ENCODE measurements around the gene SSBP3.
"Not testable (repeated sequence)": the region's sequence is repeated elsewhere in the genome, so short reads cannot be mapped to it uniquely, and the experiment has no call there.

SSBP3 gene

GRCh38 chr1:54396261-54396933 lies 9.8 kb downstream of the SSBP3 start:
- H3K36me3 ChIP-seq (ENCODE audit: control insufficient read depth in 2 of 2, insufficient read depth in 2 of 2, low read length in 2 of 2), result peaks cover 44 to 70% of the 10 kb centered on the region in 2 donors
- H3K9ac ChIP-seq (ENCODE audit: low read depth in 1 of 2, low read length in 2 of 2), result no peak overlapping the region
- no peak overlapping the region for H3K27ac ChIP-seq (ENCODE audit: low read depth in 2 of 2, low read length in 2 of 2)

GRCh38 chr1:54395281-54395934 lies 10.8 kb downstream of the SSBP3 start:
- peaks cover 40 to 62% of the 10 kb centered on the region in 2 donors for H3K36me3 ChIP-seq (ENCODE audit: control insufficient read depth in 2 of 2, insufficient read depth in 2 of 2, low read length in 2 of 2)
- H3K9me3 ChIP-seq (ENCODE audit: control insufficient read depth in 2 of 2, low read length in 2 of 2), result no peaks in the 10 kb centered on the region
- no peaks in the 10 kb centered on the region for H3K27me3 ChIP-seq (ENCODE audit: control insufficient read depth in 2 of 2, insufficient read depth in 2 of 2, low read length in 2 of 2)
- H3K9ac ChIP-seq (ENCODE audit: low read depth in 1 of 2, low read length in 2 of 2), result no peak overlapping the region
- no peak overlapping the region for H3K4me3 ChIP-seq (ENCODE audit: low read length in 2 of 2)
- peaks cover 0 to 4% of the 10 kb centered on the region in 2 donors for H3K4me1 ChIP-seq (ENCODE audit: control insufficient read depth in 2 of 2, insufficient read depth in 2 of 2, low read length in 2 of 2)
- no peak overlapping the region for H3K27ac ChIP-seq (ENCODE audit: low read depth in 2 of 2, low read length in 2 of 2)

More at GRCh38 chr1:54396261-54396933, 9.8 kb downstream of the SSBP3 start:
- Histone ChIP-seq H3K4me1 (ENCODE audit: control insufficient read depth in 2 of 2, insufficient read depth in 2 of 2, low read length in 2 of 2) (peaks cover 0 to 4% of the 10 kb centered on the region in 2 donors), H3K9me3 (ENCODE audit: control insufficient read depth in 2 of 2, low read length in 2 of 2) (no peaks in the 10 kb centered on the region), H3K27me3 (ENCODE audit: control insufficient read depth in 2 of 2, insufficient read depth in 2 of 2, low read length in 2 of 2) (no peaks in the 10 kb centered on the region), H3K4me3 (ENCODE audit: low read length in 2 of 2) (no peak overlapping the region)

GRCh38 chr1:54394104-54394503 lies 12.1 kb downstream of the SSBP3 start:
- H3K4me1 ChIP-seq (ENCODE audit: control insufficient read depth in 2 of 2, insufficient read depth in 2 of 2, low read length in 2 of 2), result peaks cover 0 to 4% of the 10 kb centered on the region in 2 donors
- no peak overlapping the region for H3K9ac ChIP-seq (ENCODE audit: low read depth in 1 of 2, low read length in 2 of 2)
- H3K36me3 ChIP-seq (ENCODE audit: control insufficient read depth in 2 of 2, insufficient read depth in 2 of 2, low read length in 2 of 2), result peaks cover 29 to 52% of the 10 kb centered on the region in 2 donors
- no peak overlapping the region for H3K27ac ChIP-seq (ENCODE audit: low read depth in 2 of 2, low read length in 2 of 2)
- no peak overlapping the region for H3K4me3 ChIP-seq (ENCODE audit: low read length in 2 of 2)
- no peaks in the 10 kb centered on the region for H3K27me3 ChIP-seq (ENCODE audit: control insufficient read depth in 2 of 2, insufficient read depth in 2 of 2, low read length in 2 of 2)
- no peaks in the 10 kb centered on the region for H3K9me3 ChIP-seq (ENCODE audit: control insufficient read depth in 2 of 2, low read length in 2 of 2)

GRCh38 chr1:54392401-54392800 lies 13.8 kb downstream of the SSBP3 start:
- Histone ChIP-seq H3K36me3 (ENCODE audit: control insufficient read depth in 2 of 2, insufficient read depth in 2 of 2, low read length in 2 of 2) (peaks cover 16 to 43% of the 10 kb centered on the region in 2 donors), H3K4me1 (ENCODE audit: control insufficient read depth in 2 of 2, insufficient read depth in 2 of 2, low read length in 2 of 2) (peaks cover 0 to 4% of the 10 kb centered on the region in 2 donors), H3K9ac (ENCODE audit: low read depth in 1 of 2, low read length in 2 of 2) (no peak overlapping the region), H3K4me3 (ENCODE audit: low read length in 2 of 2) (no peak overlapping the region), H3K27me3 (ENCODE audit: control insufficient read depth in 2 of 2, insufficient read depth in 2 of 2, low read length in 2 of 2) (no peaks in the 10 kb centered on the region), H3K9me3 (ENCODE audit: control insufficient read depth in 2 of 2, low read length in 2 of 2) (no peaks in the 10 kb centered on the region), H3K27ac (ENCODE audit: low read depth in 2 of 2, low read length in 2 of 2) (no peak overlapping the region)

GRCh38 chr1:54391450-54392209 lies 14.6 kb downstream of the SSBP3 start:
- no peak overlapping the region for H3K4me3 ChIP-seq (ENCODE audit: low read length in 2 of 2)
- no peak overlapping the region for H3K9ac ChIP-seq (ENCODE audit: low read depth in 1 of 2, low read length in 2 of 2)
- H3K4me1 ChIP-seq (ENCODE audit: control insufficient read depth in 2 of 2, insufficient read depth in 2 of 2, low read length in 2 of 2), result no peaks in the 10 kb centered on the region
- H3K36me3 ChIP-seq (ENCODE audit: control insufficient read depth in 2 of 2, insufficient read depth in 2 of 2, low read length in 2 of 2), result peaks cover 12 to 36% of the 10 kb centered on the region in 2 donors
- H3K9me3 ChIP-seq (ENCODE audit: control insufficient read depth in 2 of 2, low read length in 2 of 2), result no peaks in the 10 kb centered on the region
- no peak overlapping the region for H3K27ac ChIP-seq (ENCODE audit: low read depth in 2 of 2, low read length in 2 of 2)
- no peaks in the 10 kb centered on the region for H3K27me3 ChIP-seq (ENCODE audit: control insufficient read depth in 2 of 2, insufficient read depth in 2 of 2, low read length in 2 of 2)

- Histone ChIP-seq H3K4me3 (ENCODE audit: low read length in 2 of 2) (no peak overlapping the region), H3K4me1 (ENCODE audit: control insufficient read depth in 2 of 2, insufficient read depth in 2 of 2, low read length in 2 of 2) (peaks cover 0 to under 1% of the 10 kb centered on the region in 2 donors), H3K27me3 (ENCODE audit: control insufficient read depth in 2 of 2, insufficient read depth in 2 of 2, low read length in 2 of 2) (no peaks in the 10 kb centered on the region), H3K9ac (ENCODE audit: low read depth in 1 of 2, low read length in 2 of 2) (no peak overlapping the region), H3K9me3 (ENCODE audit: control insufficient read depth in 2 of 2, low read length in 2 of 2) (no peaks in the 10 kb centered on the region), H3K36me3 (ENCODE audit: control insufficient read depth in 2 of 2, insufficient read depth in 2 of 2, low read length in 2 of 2) (peaks cover 12 to 41% of the 10 kb centered on the region in 2 donors), H3K27ac (ENCODE audit: low read depth in 2 of 2, low read length in 2 of 2) (no peak overlapping the region)
Measured at GRCh38 chr1:54390655-54391054, 15.5 kb downstream of the SSBP3 start.

GRCh38 chr1:54389608-54390007 lies 16.6 kb downstream of the SSBP3 start:
- Histone ChIP-seq H3K36me3 (ENCODE audit: control insufficient read depth in 2 of 2, insufficient read depth in 2 of 2, low read length in 2 of 2) (peaks cover 9 to 38% of the 10 kb centered on the region in 2 donors), H3K4me1 (ENCODE audit: control insufficient read depth in 2 of 2, insufficient read depth in 2 of 2, low read length in 2 of 2) (peaks cover 10 to 11% of the 10 kb centered on the region in 2 donors)
- H3K9me3 ChIP-seq (ENCODE audit: control insufficient read depth in 2 of 2, low read length in 2 of 2); H3K4me3 ChIP-seq (ENCODE audit: low read length in 2 of 2); H3K27ac ChIP-seq (ENCODE audit: low read depth in 2 of 2, low read length in 2 of 2); H3K9ac ChIP-seq (ENCODE audit: low read depth in 1 of 2, low read length in 2 of 2); H3K27me3 ChIP-seq (ENCODE audit: control insufficient read depth in 2 of 2, insufficient read depth in 2 of 2, low read length in 2 of 2): not testable (repeated sequence)

GRCh38 chr1:54387419-54387818 lies 18.8 kb downstream of the SSBP3 start:
- no peak overlapping the region for H3K4me3 ChIP-seq (ENCODE audit: low read length in 2 of 2)
- no peak overlapping the region for H3K27ac ChIP-seq (ENCODE audit: low read depth in 2 of 2, low read length in 2 of 2)
- H3K4me1 ChIP-seq (ENCODE audit: control insufficient read depth in 2 of 2, insufficient read depth in 2 of 2, low read length in 2 of 2), result peaks cover 10 to 19% of the 10 kb centered on the region in 2 donors
- peaks cover 7 to 26% of the 10 kb centered on the region in 2 donors for H3K36me3 ChIP-seq (ENCODE audit: control insufficient read depth in 2 of 2, insufficient read depth in 2 of 2, low read length in 2 of 2)
- no peak overlapping the region for H3K9ac ChIP-seq (ENCODE audit: low read depth in 1 of 2, low read length in 2 of 2)
- H3K9me3 ChIP-seq (ENCODE audit: control insufficient read depth in 2 of 2, low read length in 2 of 2), result no peaks in the 10 kb centered on the region
- no peaks in the 10 kb centered on the region for H3K27me3 ChIP-seq (ENCODE audit: control insufficient read depth in 2 of 2, insufficient read depth in 2 of 2, low read length in 2 of 2)

GRCh38 chr1:54385727-54386022 lies 20.5 kb downstream of the SSBP3 start:
- Histone ChIP-seq H3K4me3 (ENCODE audit: low read length in 2 of 2) (no peak overlapping the region), H3K4me1 (ENCODE audit: control insufficient read depth in 2 of 2, insufficient read depth in 2 of 2, low read length in 2 of 2) (peaks cover 10 to 19% of the 10 kb centered on the region in 2 donors), H3K36me3 (ENCODE audit: control insufficient read depth in 2 of 2, insufficient read depth in 2 of 2, low read length in 2 of 2) (peaks cover 0 to 18% of the 10 kb centered on the region in 2 donors), H3K9me3 (ENCODE audit: control insufficient read depth in 2 of 2, low read length in 2 of 2) (no peaks in the 10 kb centered on the region), H3K27me3 (ENCODE audit: control insufficient read depth in 2 of 2, insufficient read depth in 2 of 2, low read length in 2 of 2) (no peaks in the 10 kb centered on the region), H3K27ac (ENCODE audit: low read depth in 2 of 2, low read length in 2 of 2) (peak overlapping the region; percentile 69 to 70), H3K9ac (ENCODE audit: low read depth in 1 of 2, low read length in 2 of 2) (peak overlapping the region in 1 of 2 donors; percentile 24)
